H9 (cell line): ENCODE measurements around the gene AR. TPM values are rescaled to one million over a fixed set of nuclear protein-coding genes. Genes with fewer than 3 reads are reported as not detected.

ENCODE experiments used
- DNase-seq: peaks from one replicate; pipeline ENCODE4 v3.0.0-alpha.2; 2017
- H2AFZ ChIP-seq: one replicate; pipeline ENCODE4 v1.6.1; 2013; ENCODE audit warnings: mild to moderate bottlenecking, low read length, control low read depth, moderate library complexity
- H2AK5ac ChIP-seq: 2 replicates; pipeline ENCODE4 v1.6.1; 2013; ENCODE audit warnings: low read length, control low read depth, mixed read lengths; ENCODE audit not compliant: insufficient read length
- H2BK120ac ChIP-seq: one replicate; pipeline ENCODE4 v1.6.1; 2013; ENCODE audit warnings: low read depth, mild to moderate bottlenecking, low read length, control low read depth, inconsistent platforms; ENCODE audit not compliant: poor library complexity, severe bottlenecking
- H2BK12ac ChIP-seq: 2 replicates; pipeline ENCODE4 v1.6.1; 2013; ENCODE audit warnings: low read length, control low read depth, mixed read lengths, low read depth; ENCODE audit not compliant: insufficient read length
- H2BK15ac ChIP-seq: 2 replicates; pipeline ENCODE4 v1.6.1; 2013; ENCODE audit warnings: low read depth, low read length, control low read depth
- H2BK20ac ChIP-seq: one replicate; pipeline ENCODE4 v1.6.1; 2013; ENCODE audit warnings: low read depth, mild to moderate bottlenecking, low read length, control low read depth, inconsistent platforms; ENCODE audit not compliant: poor library complexity, severe bottlenecking
- H2BK5ac ChIP-seq: 2 replicates; pipeline ENCODE4 v1.6.1; 2013; ENCODE audit warnings: low read length, control low read depth, mixed read lengths; ENCODE audit not compliant: insufficient read length
- H3K14ac ChIP-seq: 2 replicates; pipeline ENCODE4 v1.6.1; 2013; ENCODE audit warnings: low read length, control low read depth; ENCODE audit not compliant: insufficient read depth
- H3K18ac ChIP-seq: 2 replicates; pipeline ENCODE4 v1.6.1; 2013; ENCODE audit warnings: low read depth, mild to moderate bottlenecking, mixed read lengths, low read length, control low read depth; ENCODE audit not compliant: insufficient read length
- H3K23ac ChIP-seq: 2 replicates; pipeline ENCODE4 v1.6.1; 2013; ENCODE audit warnings: low read length, control low read depth, mixed read lengths, low read depth; ENCODE audit not compliant: insufficient read length
- H3K23me2 ChIP-seq: 2 replicates; pipeline ENCODE4 v1.6.1; 2013; ENCODE audit warnings: low read depth, mild to moderate bottlenecking, mixed read lengths, low read length, control low read depth; ENCODE audit not compliant: insufficient read length, poor library complexity, severe bottlenecking
- H3K27ac ChIP-seq: 2 replicates; pipeline ENCODE4 v1.5.1; 2013; ENCODE audit warnings: low read length, control low read depth, mixed read lengths, low read depth; ENCODE audit not compliant: insufficient read length
- H3K27me3 ChIP-seq: 2 replicates; pipeline ENCODE4 v1.6.1; 2013; ENCODE audit warnings: low read length, control low read depth, inconsistent platforms; ENCODE audit not compliant: insufficient read depth
- H3K4ac ChIP-seq: 2 replicates; pipeline ENCODE4 v1.6.1; 2013; ENCODE audit warnings: low read depth, mild to moderate bottlenecking, control low read depth, inconsistent platforms, low read length, moderate library complexity
- H3K4me1 ChIP-seq: 2 replicates; pipeline ENCODE4 v1.6.1; 2013; ENCODE audit warnings: low read length, control low read depth, inconsistent platforms; ENCODE audit not compliant: insufficient read depth
- H3K4me2 ChIP-seq: 2 replicates; pipeline ENCODE4 v1.6.1; 2013; ENCODE audit warnings: low read length, control low read depth, mixed read lengths; ENCODE audit not compliant: insufficient read length, insufficient read depth
- H3K56ac ChIP-seq: 2 replicates; pipeline ENCODE4 v1.6.1; 2013; ENCODE audit warnings: low read depth, mild to moderate bottlenecking, mixed read lengths, low read length, control low read depth; ENCODE audit not compliant: insufficient read length
- H3K79me1 ChIP-seq: 2 replicates; pipeline ENCODE4 v1.6.1; 2013; ENCODE audit warnings: low read depth, mild to moderate bottlenecking, moderate library complexity, low read length, control low read depth, inconsistent platforms; ENCODE audit not compliant: insufficient read depth, poor library complexity, severe bottlenecking
- H3K79me2 ChIP-seq: 2 replicates; pipeline ENCODE4 v1.6.1; 2013; ENCODE audit warnings: low read length, control low read depth, inconsistent platforms; ENCODE audit not compliant: insufficient read depth
- H3K9ac ChIP-seq: 2 replicates; pipeline ENCODE4 v1.6.1; 2013; ENCODE audit warnings: low read length, control low read depth, mixed read lengths; ENCODE audit not compliant: insufficient read length; ENCODE audit errors: extremely low read depth
- H3K9me3 ChIP-seq: one replicate; pipeline ENCODE4 v1.6.1; 2013; ENCODE audit warnings: low read depth, low read length, inconsistent platforms; ENCODE audit not compliant: control insufficient read depth
- H3T11ph ChIP-seq: one replicate; pipeline ENCODE4 v1.6.1; 2013; ENCODE audit warnings: mild to moderate bottlenecking, low read length, control low read depth, inconsistent platforms
- H4K20me1 ChIP-seq: one replicate; pipeline ENCODE4 v1.6.1; 2013; ENCODE audit not compliant: control insufficient read depth, insufficient read length, insufficient read depth
- H4K5ac ChIP-seq: 2 replicates; pipeline ENCODE4 v1.6.1; 2013; ENCODE audit warnings: low read depth, mild to moderate bottlenecking, mixed read lengths, low read length, control low read depth; ENCODE audit not compliant: insufficient read length
- H4K8ac ChIP-seq: replicated peaks from 2 replicates; pipeline ENCODE4 v1.6.1; 2013; ENCODE audit warnings: low read length, control low read depth, mixed read lengths, low read depth; ENCODE audit not compliant: insufficient read length
- H4K91ac ChIP-seq: 2 replicates; pipeline ENCODE4 v1.6.1; 2013; ENCODE audit warnings: low read depth, mild to moderate bottlenecking, moderate library complexity, mixed read lengths, low read length, control low read depth; ENCODE audit not compliant: insufficient read length
- H3K27ac Mint-ChIP-seq, 3 experiments: 2 replicates in 2 of 3; 3 replicates in 1 of 3; pipeline ENCODE4 v1.8.0; 2020 to 2021; ENCODE audit warnings: mixed read lengths in 3 of 3, mild to moderate bottlenecking in 1 of 3, moderate library complexity in 1 of 3
- H3K27me3 Mint-ChIP-seq: 2 replicates; pipeline ENCODE4 v1.8.0; 2021; ENCODE audit warnings: low read depth, mild to moderate bottlenecking, moderate library complexity, mixed read lengths
- H3K36me3 Mint-ChIP-seq, 3 experiments: 2 replicates in 2 of 3; 3 replicates in 1 of 3; pipeline ENCODE4 v1.8.0; 2020 to 2021; ENCODE audit warnings: low read depth in 3 of 3, mixed read lengths in 3 of 3; ENCODE audit not compliant: insufficient read depth in 1 of 3
- H3K4me1 Mint-ChIP-seq, 2 experiments: 2 replicates each; pipeline ENCODE4 v1.8.0; 2020; ENCODE audit warnings: mixed read lengths in 2 of 2
- H3K4me3 Mint-ChIP-seq, 2 experiments: 2 replicates in 1 of 2; 3 replicates in 1 of 2; pipeline ENCODE4 v1.8.0; 2020 to 2021; ENCODE audit warnings: mild to moderate bottlenecking in 2 of 2, mixed read lengths in 2 of 2, moderate library complexity in 1 of 2
- H3K9me3 Mint-ChIP-seq, 2 experiments: 2 replicates in 1 of 2; 3 replicates in 1 of 2; pipeline ENCODE4 v1.8.0; 2020; ENCODE audit warnings: mild to moderate bottlenecking in 2 of 2, mixed read lengths in 2 of 2, moderate library complexity in 1 of 2
- CTCF ChIP-seq: fragments of 200-600 bp; sonication (generic); conservative IDR thresholded peaks from 3 replicates; pipeline ENCODE4 v1.8.0; 2021; ENCODE audit warnings: antibody characterized with exemption, mild to moderate bottlenecking
- total RNA-seq: library from RNA; stranded (reverse); gene quantifications from 2 replicates; pipeline ENCODE4 v1.2.1, GENCODE V29; 2021

AR gene
- total RNA-seq, 1 experiment from 2014 or later, result 3.5 TPM

GRCh38 chrX:67652543-67652942, 108.7 kb downstream of the AR start:
- H3K9me3 ChIP-seq, result peaks cover 27% of the 10 kb centered on the region
- H2AK5ac ChIP-seq, result no peak overlapping the region
- no peak overlapping the region for H2BK20ac ChIP-seq
- H2BK5ac ChIP-seq, result no peak overlapping the region
- no peak overlapping the region for H3K23ac ChIP-seq
- H3K4ac ChIP-seq, result no peak overlapping the region
- H4K91ac ChIP-seq, result no peak overlapping the region
- no peak overlapping the region for H3K4me2 ChIP-seq
- no peak for DNase-seq
- H3T11ph ChIP-seq, result no peak overlapping the region
- no peak overlapping the region for H3K18ac ChIP-seq
- H4K5ac ChIP-seq, result no peak overlapping the region
- Mint-ChIP-seq H3K36me3 (peaks cover 0 to 15% (median 12%) of the 10 kb centered on the region in 3 experiments; a peak in 4 of 7 replicates), H3K4me3 (no peak overlapping the region), H3K27me3 (no peaks in the 10 kb centered on the region), H3K9me3 (peaks cover 59 to 63% of the 10 kb centered on the region in 2 experiments), H3K4me1 (peaks cover 7 to 8% of the 10 kb centered on the region in 2 experiments), H3K27ac (no peak overlapping the region)
- H2BK12ac ChIP-seq, result no peak overlapping the region
- H3K9ac ChIP-seq, result no peak overlapping the region
- no peak for TF ChIP-seq CTCF
- H4K8ac ChIP-seq, result no peak overlapping the region
- no peaks in the 10 kb centered on the region for H3K79me1 ChIP-seq
- no peak overlapping the region for H3K56ac ChIP-seq
- H2BK15ac ChIP-seq, result no peak overlapping the region
- H3K27ac ChIP-seq, result no peak overlapping the region
- H4K20me1 ChIP-seq, result no peaks in the 10 kb centered on the region
- H3K23me2 ChIP-seq, result no peaks in the 10 kb centered on the region
- no peaks in the 10 kb centered on the region for H3K27me3 ChIP-seq
- H2BK120ac ChIP-seq, result no peak overlapping the region
- no peaks in the 10 kb centered on the region for H3K79me2 ChIP-seq
- no peak overlapping the region for H3K14ac ChIP-seq
- H2AFZ ChIP-seq, result no peak overlapping the region
- H3K4me1 ChIP-seq, result no peaks in the 10 kb centered on the region
